K562 (cell line): Measurements from ENCODE around the gene EIF2S2. TPM values are rescaled to one million over a fixed set of nuclear protein-coding genes. Genes with fewer than 3 reads are reported as not detected.

ENCODE experiments used
- ATAC-seq: fragments of 200-7000 bp; cut with Tn5 transposase; 3 replicates; pipeline ENCODE4 v1.9.1; 2020; ENCODE audit warnings: moderate library complexity
- BruUV-seq: library from RNA; stranded (reverse); fragments of 400-500 nt; replicated peaks from 2 replicates; lab custom pipeline; 2021; lab: Mats Ljungman, UMichigan
- CTCF ChIA-PET: fragments of 300-600 bp; formaldehyde crosslinking; extraction: SDS; loops from one replicate; lab custom pipeline; 2021; ENCODE audit warnings: low intra/inter-chr PET ratio; lab: Yijun Ruan, JAX
- POLR2A ChIA-PET: fragments of 300-600, 350-650 bp; sonication (Branson Sonifier 250); formaldehyde crosslinking; extraction: SDS; loops from one replicate; lab custom pipeline; 2021; ENCODE audit warnings: antibody characterized with exemption, inconsistent platforms; lab: Yijun Ruan, JAX
- DNase-seq, 4 experiments: peaks; one replicate each; pipeline versions ENCODE4 v3.0.0 to v3.0.0-alpha.2; 2011 to 2018; ENCODE audit warnings: low spot score in 3 of 4, mixed read lengths in 3 of 4; ENCODE audit errors: extremely low read depth in 1 of 4
- FAIRE-seq: peaks from 2 replicates; lab custom pipeline; 2011; peaks lifted over from hg19 to GRCh38; lab: Jason Lieb, UNC
- H2AFZ ChIP-seq: 2 replicates; pipeline ENCODE4 v1.6.0; 2011; ENCODE audit warnings: low read depth, low read length, control low read depth, inconsistent platforms
- H3K27ac ChIP-seq: fragments of 200-600 bp; 3 replicates; pipeline ENCODE4 v1.8.0; 2011; ENCODE audit warnings: low read depth, mild to moderate bottlenecking, control low read depth, inconsistent platforms, low read length, moderate library complexity, mixed read lengths; ENCODE audit errors: extremely low read depth
- H3K27me3 ChIP-seq, 2 experiments: fragments of 300-600 bp in 1 of 2; 2 replicates in 1 of 2; 3 replicates in 1 of 2; pipeline versions ENCODE4 v1.6.0 to v1.8.0; 2011; ENCODE audit warnings: inconsistent platforms in 2 of 2, low read length in 2 of 2, mild to moderate bottlenecking in 1 of 2, mixed read lengths in 1 of 2, moderate library complexity in 1 of 2; ENCODE audit not compliant: control insufficient read depth in 2 of 2, insufficient read depth in 2 of 2
- H3K36me3 ChIP-seq: fragments of 300-600 bp; 3 replicates; pipeline ENCODE4 v1.8.0; 2011; ENCODE audit warnings: mild to moderate bottlenecking, low read length, inconsistent platforms; ENCODE audit not compliant: control insufficient read depth, insufficient read depth
- H3K4me1 ChIP-seq, 2 experiments: fragments of 200-600 bp in 1 of 2; replicated peaks in 1 of 2; 2 replicates in 1 of 2; 3 replicates in 1 of 2; pipeline versions ENCODE4 v1.5.1 to v1.8.0; 2011; ENCODE audit warnings: inconsistent platforms in 2 of 2, low read length in 2 of 2, mild to moderate bottlenecking in 1 of 2, mixed read lengths in 1 of 2, moderate library complexity in 1 of 2; ENCODE audit not compliant: control insufficient read depth in 2 of 2, insufficient read depth in 2 of 2
- H3K4me2 ChIP-seq: 2 replicates; pipeline ENCODE4 v1.6.1; 2011; ENCODE audit warnings: low read length, control low read depth, inconsistent platforms, mixed read lengths; ENCODE audit not compliant: insufficient read depth
- H3K4me3 ChIP-seq: fragments of 200-600 bp; sonication (generic), shearing (Covaris generic); 2 replicates; pipeline ENCODE4 v1.5.1; 2016; ENCODE audit warnings: control low read depth, inconsistent platforms
- H3K79me2 ChIP-seq: fragments of 200-600 bp; 3 replicates; pipeline ENCODE4 v1.8.0; 2011; ENCODE audit warnings: low read length, inconsistent platforms; ENCODE audit not compliant: control insufficient read depth, insufficient read depth
- H3K9ac ChIP-seq, 2 experiments: 2 replicates each; pipeline versions ENCODE4 v1.6.0 to v1.6.1; 2011; ENCODE audit warnings: low read depth in 2 of 2, low read length in 2 of 2, control low read depth in 1 of 2, inconsistent platforms in 1 of 2, mild to moderate bottlenecking in 1 of 2, mixed read lengths in 1 of 2; ENCODE audit not compliant: insufficient read depth in 1 of 2
- H3K9me1 ChIP-seq: one replicate; pipeline ENCODE4 v1.6.0; 2011; ENCODE audit warnings: inconsistent platforms, mild to moderate bottlenecking, low read length, moderate library complexity; ENCODE audit not compliant: control insufficient read depth, insufficient read depth
- H3K9me3 ChIP-seq: replicated peaks from 2 replicates; pipeline ENCODE4 v1.5.1; 2011; ENCODE audit warnings: low read depth, low read length, inconsistent platforms; ENCODE audit not compliant: control insufficient read depth, insufficient read depth
- H4K20me1 ChIP-seq: replicated peaks from 2 replicates; pipeline ENCODE4 v1.6.1; 2011; ENCODE audit warnings: low read length, inconsistent platforms, mixed read lengths; ENCODE audit not compliant: control insufficient read depth, insufficient read depth
- MAFG ChIP-seq: fragments of 450-650 bp; conservative IDR thresholded peaks from 2 replicates; pipeline ENCODE4 v1.6.1; 2016; ENCODE audit warnings: missing genetic modification characterization, missing compliant biosample characterization
- MCM7 ChIP-seq, 2 experiments: fragments of 450-650 bp; IDR thresholded peaks; 2 replicates each; pipeline ENCODE4 v1.6.1; 2016 to 2018
- POLR2A ChIP-seq: fragments of 450-650 bp; conservative IDR thresholded peaks from 2 replicates; pipeline ENCODE4 v1.6.1; 2016
- POLR2H ChIP-seq: IDR thresholded peaks from 2 replicates; pipeline ENCODE4 v1.6.1; 2016; ENCODE audit warnings: missing genetic modification characterization, low read depth, mild to moderate bottlenecking, control low read depth, missing compliant biosample characterization, moderate library complexity
- RBM39 ChIP-seq: fragments of 200-400 bp; formaldehyde crosslinking; optimal IDR thresholded peaks from 2 replicates; pipeline ENCODE3; 2018; ENCODE audit warnings: low read depth, low read length
- SOX6 ChIP-seq: fragments of 450-650 bp; IDR thresholded peaks from 2 replicates; pipeline ENCODE4 v1.6.1; 2014; ENCODE audit warnings: mild to moderate bottlenecking
- STAT5B ChIP-seq: fragments of 250-450 bp; sonication (Bioruptor Pico); IDR thresholded peaks from 2 replicates; pipeline ENCODE4 v1.8.0; 2021; ENCODE audit warnings: mild to moderate bottlenecking, inconsistent platforms
- SUPT5H ChIP-seq: fragments of 450-650 bp; IDR thresholded peaks from 2 replicates; pipeline ENCODE4 v1.6.1; 2016
- ZHX1 ChIP-seq: fragments of 150-350 bp; conservative IDR thresholded peaks from 2 replicates; pipeline ENCODE4 v1.6.1; 2014; ENCODE audit warnings: low read length
- ZNF778 ChIP-seq: fragments of 450-650 bp; formaldehyde crosslinking; IDR thresholded peaks from 2 replicates; pipeline ENCODE4 v1.4.0; 2020; ENCODE audit warnings: mild to moderate bottlenecking, moderate library complexity
- WGBS: fragments of 100-300 bp; shearing (Covaris generic); methylation state at CpG from one replicate; pipeline ENCODE4 v1.1.6; 2016; ENCODE audit warnings: low coverage, mixed read lengths; ENCODE audit not compliant: insufficient coverage; ENCODE audit errors: missing lambda C conversion rate; 5-methylcytosine and 5-hydroxymethylcytosine counted together
- in situ Hi-C: fragments of 300-500 bp; cut with MboI; formaldehyde crosslinking; loops from 4 replicates; pipeline ENCODE4 v1.15.0; 2018; ENCODE audit warnings: inconsistent platforms, mixed read lengths
- intact Hi-C: fragments of 100-400 bp; cut with micrococcal nuclease; formaldehyde crosslinking; loops from 2 replicates; pipeline ENCODE4 v1.14.2; 2022
- polyA plus RNA-seq, 8 experiments: library from polyadenylated mRNA; depleted of rRNA in 4 of 8; stranded (reverse) in 5 of 8; unstranded in 3 of 8; fragments of >200 nt; fragmentation: Nextera tagmentation in 2 of 8; fragmentation: Illumina TruSeq in 1 of 8; extraction: Ambion mirVana in 2 of 8; extraction: Trizol in 1 of 8; gene quantifications; 2 replicates each; pipeline versions ENCODE4 v1.2.1 to v1.2.3, GENCODE V29; 2011 to 2014; ENCODE audit warnings: inconsistent platforms in 1 of 8, missing spikeins in 1 of 8
- total RNA-seq, 7 experiments: library from RNA; depleted of rRNA in 6 of 7; stranded (reverse); fragments of >200 nt in 6 of 7; fragmentation: Illumina TruSeq in 2 of 7; extraction: Trizol in 2 of 7; gene quantifications; 2 replicates each; pipeline versions ENCODE4 v1.2.1 to v1.2.3, GENCODE V29; 2011 to 2021; ENCODE audit warnings: low replicate concordance in 1 of 7
- TF ChIP-seq, protein P1 (sequence below): sonication (generic); formaldehyde crosslinking; IDR thresholded peaks from 2 replicates; pipeline ENCODE4 v1.8.1; 2022; ENCODE audit warnings: missing genetic modification reagents
- TF ChIP-seq, protein P2 (sequence below): sonication (generic); formaldehyde crosslinking; IDR thresholded peaks from 2 replicates; pipeline ENCODE4 v1.8.1; 2023; ENCODE audit warnings: mild to moderate bottlenecking, missing genetic modification reagents

The EIF2S2 gene
- total and polyA plus RNA-seq, 9 of the 15 experiments (the other 6 are each of a cell fraction or from before 2014, with no cell fraction given) = 79.7 to 220 (median 154) TPM

GRCh38 chr20:34096699-34097444, 15.2 kb downstream of the EIF2S2 start:
- CTCF ChIA-PET = no interaction called here

DNA sequence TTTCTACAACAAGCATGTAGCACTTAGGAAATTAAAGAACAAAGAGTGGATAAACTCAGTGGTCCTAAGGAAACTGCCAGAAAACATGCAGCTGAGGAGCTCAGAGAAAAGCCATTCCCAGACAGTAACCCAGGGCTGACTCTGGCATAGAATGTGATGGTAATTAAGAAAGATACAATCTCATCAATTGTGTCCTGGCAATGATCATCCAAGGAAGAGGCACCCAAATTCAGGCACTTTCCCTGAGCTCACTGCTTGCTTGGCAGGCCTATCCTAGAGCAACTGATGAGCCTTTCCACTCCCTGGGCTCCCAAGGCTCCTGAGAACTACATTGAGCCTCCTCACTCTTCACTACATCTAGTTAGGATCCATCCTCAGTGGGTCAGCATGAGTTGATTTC, 16.2 kb downstream of the EIF2S2 start:
- peaks cover 97% of the 10 kb centered on the region for H3K36me3 ChIP-seq
- H3K9me3 ChIP-seq = no peaks in the 10 kb centered on the region
- DNase-seq = no peak
- ATAC-seq = no peak
- no TSS peak for BruUV-seq
- no peak overlapping the region for H3K9ac ChIP-seq
- ChIA-PET POLR2A (interaction anchor here (0.7 to 3.7 kb wide), 7 partner anchors 10 to 238 kb away, joined by 3 to 24 read pairs (median 9); partner anchors contain the start of gene EIF2S2), CTCF (no interaction called here)
- H3K27me3 ChIP-seq = no peaks in the 10 kb centered on the region
- peaks cover 4% of the 10 kb centered on the region; the same call in 1 of the 2 replicates for H4K20me1 ChIP-seq
- no peak overlapping the region for H3K27ac ChIP-seq
- no peak overlapping the region for H3K4me2 ChIP-seq
- no peak overlapping the region for H2AFZ ChIP-seq
- no peaks in the 10 kb centered on the region for H3K4me1 ChIP-seq
- H3K4me3 ChIP-seq = no peak overlapping the region
- no peak for FAIRE-seq
- intact Hi-C loops (no loop called here), in situ Hi-C loops (no loop called here)
- H3K9me1 ChIP-seq = no peaks in the 10 kb centered on the region
- H3K79me2 ChIP-seq = peaks cover 50% of the 10 kb centered on the region
- TF ChIP-seq STAT5B (CRISPR knock-in tag) = no peak
- TF ChIP-seq, protein P1, sequence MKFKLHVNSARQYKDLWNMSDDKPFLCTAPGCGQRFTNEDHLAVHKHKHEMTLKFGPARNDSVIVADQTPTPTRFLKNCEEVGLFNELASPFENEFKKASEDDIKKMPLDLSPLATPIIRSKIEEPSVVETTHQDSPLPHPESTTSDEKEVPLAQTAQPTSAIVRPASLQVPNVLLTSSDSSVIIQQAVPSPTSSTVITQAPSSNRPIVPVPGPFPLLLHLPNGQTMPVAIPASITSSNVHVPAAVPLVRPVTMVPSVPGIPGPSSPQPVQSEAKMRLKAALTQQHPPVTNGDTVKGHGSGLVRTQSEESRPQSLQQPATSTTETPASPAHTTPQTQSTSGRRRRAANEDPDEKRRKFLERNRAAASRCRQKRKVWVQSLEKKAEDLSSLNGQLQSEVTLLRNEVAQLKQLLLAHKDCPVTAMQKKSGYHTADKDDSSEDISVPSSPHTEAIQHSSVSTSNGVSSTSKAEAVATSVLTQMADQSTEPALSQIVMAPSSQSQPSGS (CRISPR knock-in tag) = no peak
- TF ChIP-seq MAFG (tag) = no peak
- no peak for TF ChIP-seq SOX6
- TF ChIP-seq POLR2H (tag) = no peak
- TF ChIP-seq, protein P2, sequence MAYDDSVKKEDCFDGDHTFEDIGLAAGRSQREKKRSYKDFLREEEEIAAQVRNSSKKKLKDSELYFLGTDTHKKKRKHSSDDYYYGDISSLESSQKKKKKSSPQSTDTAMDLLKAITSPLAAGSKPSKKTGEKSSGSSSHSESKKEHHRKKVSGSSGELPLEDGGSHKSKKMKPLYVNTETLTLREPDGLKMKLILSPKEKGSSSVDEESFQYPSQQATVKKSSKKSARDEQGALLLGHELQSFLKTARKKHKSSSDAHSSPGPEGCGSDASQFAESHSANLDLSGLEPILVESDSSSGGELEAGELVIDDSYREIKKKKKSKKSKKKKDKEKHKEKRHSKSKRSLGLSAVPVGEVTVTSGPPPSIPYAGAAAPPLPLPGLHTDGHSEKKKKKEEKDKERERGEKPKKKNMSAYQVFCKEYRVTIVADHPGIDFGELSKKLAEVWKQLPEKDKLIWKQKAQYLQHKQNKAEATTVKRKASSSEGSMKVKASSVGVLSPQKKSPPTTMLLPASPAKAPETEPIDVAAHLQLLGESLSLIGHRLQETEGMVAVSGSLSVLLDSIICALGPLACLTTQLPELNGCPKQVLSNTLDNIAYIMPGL = no peak
- TF ChIP-seq ZHX1 = no peak

More at GRCh38 chr20:34096699-34097444, 15.2 kb downstream of the EIF2S2 start:
- Histone ChIP-seq H3K9ac (no peak overlapping the region), H3K79me2 (peaks cover 58% of the 10 kb centered on the region), H3K4me3 (no peak overlapping the region), H2AFZ (no peak overlapping the region), H3K36me3 (peaks cover 98% of the 10 kb centered on the region), H3K27me3 (no peaks in the 10 kb centered on the region), H3K27ac (no peak overlapping the region), H3K4me2 (no peak overlapping the region), H4K20me1 (peaks cover 4% of the 10 kb centered on the region; the same call in 1 of the 2 replicates), H3K4me1 (no peaks in the 10 kb centered on the region), H3K9me1 (no peaks in the 10 kb centered on the region), H3K9me3 (no peaks in the 10 kb centered on the region)
- TF ChIP-seq MCM7 (IDR thresholded peaks at IDR 0.05) = no peak
- TF ChIP-seq ZNF778 (CRISPR knock-in tag) = no peak
- peak; percentile 26; the same call in 1 of the 2 replicates for TF ChIP-seq SUPT5H
- no peak for TF ChIP-seq RBM39
- 0 out of 2 replicates have a peak, but pooled peaks have one; percentile 35 for TF ChIP-seq POLR2A
- WGBS = 93% methylated on average over 8 of the region's 9 CpGs
- intact Hi-C loops (no loop called here), in situ Hi-C loops (no loop called here)
- BruUV-seq = no TSS peak
- DNase-seq (no peak), ATAC-seq (no peak; the same call in 2 of the 3 replicates), FAIRE-seq (no peak)
- POLR2A ChIA-PET = interaction anchor here (0.5 to 3.7 kb wide), 6 partner anchors 11 to 239 kb away, joined by 3 to 24 read pairs (median 10); partner anchors contain the start of gene EIF2S2
